NOMO-1 (cell line): ENCODE measurements around the gene TXNDC12.

Experiments used
- DNase-seq, 2 experiments: peaks; one replicate each; lab custom pipeline; 2025; ENCODE audit not compliant: unreplicated experiment in 2 of 2; lab: John Stamatoyannopoulos, UW

TXNDC12 gene

GRCh38 chr1:52002038-52002917 is 52.7 kb downstream of the TXNDC12 start:
- peak; percentile 55 to 75 for DNase-seq

GRCh38 chr1:51998701-51999100 is 56.3 kb downstream of the TXNDC12 start:
- no peak for DNase-seq

DNA sequence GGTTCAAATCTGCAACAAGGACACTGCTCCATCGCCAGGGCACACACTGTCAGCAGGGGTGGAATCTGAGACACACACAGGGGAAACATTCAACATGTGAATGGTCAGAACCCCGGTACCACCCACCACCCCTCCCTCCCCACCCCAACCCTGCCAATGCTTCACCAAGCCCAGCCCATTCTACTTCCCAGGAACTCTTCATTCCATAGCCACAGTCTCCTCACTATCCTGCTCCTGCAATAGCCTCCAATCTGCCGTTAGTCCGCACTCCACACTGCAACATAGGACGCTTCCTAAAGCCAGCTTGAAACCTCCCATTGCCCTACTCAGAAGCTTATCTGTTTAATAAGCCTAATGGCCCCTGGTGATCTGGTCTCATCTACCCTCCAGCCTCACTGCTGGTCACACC is 57.0 kb downstream of the TXNDC12 start:
- DNase-seq: no peak

- peak; percentile 7 to 14 for DNase-seq
Measured at GRCh38 chr1:51990478-51990965, 64.5 kb downstream of the TXNDC12 start, which contains the start of gene RAB3B. Gene RAB3B (minus strand): TSS chr1:51990700. CDS start chr1:51977117, 13,583 bp downstream.

DNA sequence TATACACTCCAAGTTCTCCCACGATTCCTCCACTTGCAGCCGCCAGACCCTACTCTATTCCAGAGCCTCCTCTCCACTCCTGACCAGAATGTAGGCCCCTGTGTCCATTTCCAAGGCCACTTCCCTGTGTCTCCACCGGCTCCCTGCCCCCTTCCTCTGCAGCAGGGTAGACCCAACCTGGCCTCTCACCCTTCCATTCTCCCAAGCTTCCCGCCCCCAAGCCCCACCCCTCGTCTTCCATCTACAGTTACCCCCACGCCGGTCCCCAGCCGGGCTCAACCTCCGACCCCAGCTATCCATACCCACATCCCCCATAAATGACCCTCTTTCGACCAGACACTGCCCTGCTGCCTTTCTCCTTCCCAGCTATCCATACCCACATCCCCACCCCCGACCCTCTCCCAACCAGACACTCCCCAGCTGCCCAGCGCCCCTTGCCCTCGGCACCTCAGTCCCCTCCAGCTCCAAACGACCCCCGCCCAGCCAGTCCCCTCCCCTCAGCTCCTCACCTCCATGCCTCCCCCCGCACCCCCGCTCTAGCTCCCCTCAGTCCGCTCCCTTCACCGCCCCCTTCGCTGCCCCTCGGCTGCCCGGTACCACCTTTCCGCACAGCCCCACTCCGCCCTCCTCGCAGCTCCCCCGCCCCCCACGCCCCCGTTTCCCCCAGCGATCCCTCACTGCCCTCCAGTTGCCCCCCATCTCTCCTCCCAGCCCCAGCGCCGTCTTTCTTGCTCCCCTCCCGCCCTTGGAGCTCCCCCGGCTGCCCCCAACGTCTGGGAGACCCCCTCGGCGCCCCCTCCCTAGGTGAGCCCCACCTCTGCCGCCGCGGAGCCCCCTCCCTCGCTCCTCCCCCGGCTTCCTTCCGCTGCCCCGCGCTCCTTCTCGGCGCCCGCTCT is 65.2 kb downstream of the TXNDC12 start:
- no peak for DNase-seq

GRCh38 chr1:51988254-51988653 is 66.7 kb downstream of the TXNDC12 start:
- DNase-seq: no peak

DNA sequence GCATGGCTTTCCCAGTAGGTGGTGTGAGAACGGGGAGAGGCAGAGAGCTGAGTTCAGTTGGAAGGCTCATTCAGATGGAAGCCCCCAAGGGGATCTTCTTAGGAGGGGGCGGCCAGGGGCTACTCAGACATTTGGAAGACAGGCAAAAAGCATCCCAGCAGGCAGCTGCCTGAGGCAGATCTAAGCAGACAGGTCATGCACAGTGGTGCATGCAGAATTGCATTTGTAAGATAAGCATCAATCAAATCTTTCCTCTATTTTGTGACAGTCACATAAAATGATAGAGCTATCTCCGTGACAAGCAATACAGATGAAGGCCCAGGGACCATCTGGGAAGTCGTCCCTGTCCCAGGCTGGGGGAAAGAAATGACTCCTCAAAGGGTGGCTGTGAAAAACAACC is 68.3 kb downstream of the TXNDC12 start:
- no peak for DNase-seq

DNA sequence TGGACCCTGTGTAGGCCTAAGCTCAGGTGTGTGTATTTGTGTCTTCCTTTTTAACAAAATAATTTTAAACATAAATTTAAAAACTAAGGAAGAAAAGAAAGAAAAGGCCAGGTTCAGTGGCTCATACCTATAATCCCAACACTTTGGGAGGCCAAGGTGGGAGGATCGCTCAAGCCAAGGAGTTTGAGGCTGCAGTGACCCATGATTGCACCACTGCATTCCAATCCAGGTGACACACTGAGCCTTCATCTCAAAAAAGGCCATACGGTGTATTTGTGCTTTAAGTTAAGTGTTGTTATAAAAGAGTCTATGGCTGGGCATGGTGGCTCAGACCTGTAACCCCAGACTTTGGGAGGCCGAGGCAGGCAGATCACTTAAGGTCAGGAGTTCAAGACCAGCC is 72.8 kb downstream of the TXNDC12 start:
- no peak for DNase-seq

DNA sequence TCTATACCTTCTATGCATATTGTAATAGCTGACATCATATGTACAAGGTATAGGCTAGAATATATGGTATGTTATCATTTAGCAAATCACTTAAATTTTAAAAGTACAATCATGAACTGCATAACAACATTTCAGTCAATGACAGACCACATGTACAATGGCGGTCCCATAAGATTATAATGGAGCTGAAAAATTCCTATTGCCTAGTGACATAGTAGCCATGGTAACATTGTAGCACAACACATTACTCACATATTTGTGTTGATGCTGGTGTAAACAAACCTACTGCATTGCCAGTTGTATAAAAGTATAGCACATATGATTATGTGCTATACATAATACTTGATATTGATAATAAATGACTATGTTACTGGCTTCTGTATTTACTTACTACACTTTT is 73.4 kb downstream of the TXNDC12 start:
- DNase-seq: no peak

DNA sequence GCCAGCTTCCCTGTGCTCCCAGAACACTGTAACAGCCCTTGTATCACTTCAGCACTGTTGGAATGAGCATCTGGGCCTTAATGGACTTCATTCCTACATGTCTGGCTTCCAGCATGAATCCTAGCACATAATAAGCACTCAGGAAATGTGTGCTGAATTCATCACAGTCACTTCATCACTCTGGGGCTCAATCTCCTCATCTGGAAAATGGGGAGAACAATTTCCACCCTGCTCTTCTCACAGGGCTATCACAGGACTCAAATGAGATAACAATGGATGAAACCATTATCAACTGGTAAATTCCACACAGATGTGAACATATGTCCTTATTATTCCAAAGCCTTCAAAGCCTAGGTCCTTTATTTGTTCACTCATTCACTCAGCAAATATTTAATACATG is 76.9 kb downstream of the TXNDC12 start:
- DNase-seq: no peak

DNA sequence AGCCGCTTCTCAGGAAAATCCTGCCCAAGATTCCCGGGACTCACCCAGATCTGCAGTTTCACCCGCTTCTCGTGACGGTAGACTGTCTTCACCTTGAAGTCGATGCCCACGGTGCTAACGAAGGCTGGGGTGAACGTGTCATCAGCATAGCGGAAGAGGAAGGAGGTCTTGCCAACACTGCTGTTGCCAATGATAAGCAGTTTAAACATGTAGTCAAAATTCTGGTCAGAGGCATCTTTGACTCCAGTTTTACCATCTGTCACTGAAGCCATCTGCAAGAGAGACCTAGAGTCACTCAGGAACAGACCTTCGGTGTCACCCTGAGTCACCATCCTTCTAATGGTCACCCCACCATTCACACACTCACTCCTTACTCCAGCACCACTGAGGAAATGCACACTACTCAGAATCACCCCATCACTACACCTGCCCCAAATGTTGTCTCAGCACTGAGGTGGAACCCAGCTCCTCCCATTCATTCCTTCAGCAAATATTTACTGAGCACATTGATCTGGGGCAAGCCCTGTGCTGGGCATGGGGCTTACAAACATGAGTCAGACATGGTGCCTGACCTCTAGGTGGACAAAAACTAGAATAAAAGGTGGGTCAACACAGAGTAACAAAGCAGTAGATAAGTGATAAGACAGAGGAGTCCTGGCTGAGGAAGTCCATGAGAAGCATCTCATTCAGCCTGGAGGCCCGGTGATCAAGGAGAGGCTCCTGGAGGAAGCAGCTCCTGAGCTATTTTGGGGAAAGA is 78.0 kb downstream of the TXNDC12 start:
- no peak for DNase-seq

GRCh38 chr1:51973587-51974474 is 81.2 kb downstream of the TXNDC12 start:
- no peak for DNase-seq
